Mucosa of gallbladder (tissue), 1 donor: Measurements from ENCODE around the gene UNC13A. TPM values are rescaled to one million over a fixed set of nuclear protein-coding genes. Genes with fewer than 3 reads are reported as not detected.

Experiments used
- DNase-seq: peaks from one replicate; pipeline ENCODE4 v3.0.0-alpha.2; 2020; ENCODE audit warnings: low spot score
- total RNA-seq: library from RNA; stranded (reverse); gene quantifications from one replicate; pipeline ENCODE4 v1.2.1, GENCODE V29; 2021
- donor health status: DM: no; HTN: no; CAD: no.

The UNC13A gene
- total RNA-seq, 1 donor from 2014 or later, result 0.78 TPM

DNA sequence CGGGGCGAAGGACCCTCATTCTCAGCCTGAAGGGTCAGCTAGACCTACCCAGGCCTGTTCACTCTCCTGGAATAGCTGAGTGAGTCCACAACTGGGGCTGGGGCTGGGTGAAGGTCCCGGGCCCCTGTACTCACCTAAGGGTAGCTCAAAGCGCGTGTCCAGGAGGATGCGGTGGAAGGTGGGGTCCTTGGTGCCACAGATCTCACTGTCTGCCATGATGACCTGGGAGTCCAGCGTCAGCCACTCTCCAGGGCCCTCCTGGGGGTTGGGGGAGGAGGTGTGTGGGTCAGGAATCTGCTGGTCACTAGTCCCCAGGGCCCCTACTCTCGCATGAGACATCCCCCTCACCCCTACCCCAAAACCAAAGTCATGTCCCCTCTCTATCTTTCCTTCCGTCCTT is 18.7 kb downstream of the UNC13A start:
- DNase-seq, result no peak

DNA sequence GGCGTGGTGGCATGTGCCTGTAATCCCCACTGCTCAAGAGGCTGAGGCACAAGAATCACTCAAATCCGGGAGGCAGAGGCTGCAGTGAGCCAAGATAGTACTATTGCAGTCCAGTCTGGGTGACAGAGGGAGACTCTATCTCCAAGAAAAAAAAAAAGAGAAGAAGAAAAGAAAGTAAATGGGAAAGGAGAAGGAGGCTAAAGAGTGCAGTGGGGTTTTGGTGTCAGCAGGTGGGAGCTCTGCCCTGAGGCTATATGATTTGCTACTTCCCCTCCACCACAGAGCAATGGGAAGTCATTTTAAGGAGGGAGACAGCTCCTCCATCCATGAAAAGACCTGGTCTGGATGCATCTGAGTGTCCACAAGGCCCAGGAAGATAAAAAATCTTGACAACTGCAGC is 23.1 kb downstream of the UNC13A start:
- no peak for DNase-seq

DNA sequence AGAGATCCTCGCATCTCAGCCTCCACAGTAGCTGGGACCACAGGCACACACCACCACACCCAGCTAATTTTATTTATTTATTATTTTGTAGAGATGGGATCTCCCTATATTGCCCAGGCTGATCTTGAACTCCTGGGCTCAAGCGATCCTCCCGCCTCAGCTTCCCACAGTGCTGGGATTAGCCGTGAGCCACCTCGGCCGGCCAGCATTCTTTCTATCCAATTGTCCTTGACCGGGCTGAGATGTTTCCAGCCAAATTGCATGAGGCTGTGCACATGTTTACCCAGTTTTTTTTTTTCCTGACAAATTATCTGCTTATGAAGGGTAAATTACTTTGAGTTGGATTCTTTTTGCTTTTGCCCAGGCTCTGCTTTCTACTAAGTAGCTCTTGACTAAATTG is 28.2 kb downstream of the UNC13A start:
- DNase-seq, result no peak

DNA sequence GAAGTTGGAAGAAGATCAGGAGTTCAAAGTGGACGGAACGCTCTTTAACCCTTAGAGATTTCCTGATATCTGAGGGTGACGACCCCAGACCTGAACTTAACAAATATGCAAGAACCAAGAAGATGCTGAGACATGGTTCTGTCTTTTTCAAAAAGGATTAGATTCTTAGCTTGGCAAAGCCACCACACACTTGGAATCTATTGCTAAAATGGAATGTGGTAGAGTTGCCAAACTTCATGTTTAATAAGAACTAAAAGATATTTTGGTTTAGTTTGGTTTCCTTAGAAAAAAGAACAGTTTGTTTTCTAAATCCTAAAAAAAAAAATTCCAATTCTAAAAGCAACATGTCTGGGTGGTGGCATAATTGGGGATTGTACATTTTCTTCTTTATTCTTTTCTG is 29.5 kb downstream of the UNC13A start:
- DNase-seq, result no peak

DNA sequence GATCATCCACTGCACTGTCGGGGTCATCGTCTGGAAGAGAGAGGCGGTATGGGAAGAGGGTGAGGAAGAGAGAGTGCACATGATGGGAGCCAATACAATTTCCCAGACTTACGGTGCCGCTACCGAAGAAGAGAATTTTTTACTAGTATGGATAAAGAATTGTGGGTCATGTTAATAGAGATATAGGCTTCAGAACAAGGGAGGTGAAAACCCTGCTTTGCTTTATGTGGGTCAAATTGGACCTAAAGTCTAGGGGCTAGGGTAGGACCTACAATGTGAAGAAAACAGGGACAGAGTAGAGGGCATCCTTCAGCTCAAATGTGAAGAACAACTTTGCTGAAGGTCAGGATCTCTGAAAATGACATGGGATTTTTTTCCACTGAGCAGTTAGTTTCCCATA is 29.9 kb downstream of the UNC13A start:
- DNase-seq, result no peak

DNA sequence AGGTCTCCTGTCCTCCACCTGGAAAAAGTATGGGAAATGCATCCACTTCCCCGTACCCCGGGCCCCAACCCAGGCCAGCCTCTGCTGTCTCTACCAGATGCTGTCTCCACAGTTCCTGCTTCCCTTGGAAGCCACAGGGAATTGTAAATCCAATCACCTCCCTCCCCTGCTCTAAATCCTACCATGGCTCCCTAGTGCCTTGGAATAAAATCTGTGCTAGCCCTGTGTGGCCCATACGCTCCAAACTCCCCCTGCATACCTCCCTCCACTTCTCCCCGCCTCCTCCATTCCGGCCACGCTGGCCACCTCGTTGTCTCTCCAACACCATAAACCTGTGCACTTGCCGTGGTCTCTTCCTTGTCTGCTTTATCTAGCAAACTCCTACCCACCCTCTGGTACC is 31.2 kb downstream of the UNC13A start:
- no peak for DNase-seq

DNA sequence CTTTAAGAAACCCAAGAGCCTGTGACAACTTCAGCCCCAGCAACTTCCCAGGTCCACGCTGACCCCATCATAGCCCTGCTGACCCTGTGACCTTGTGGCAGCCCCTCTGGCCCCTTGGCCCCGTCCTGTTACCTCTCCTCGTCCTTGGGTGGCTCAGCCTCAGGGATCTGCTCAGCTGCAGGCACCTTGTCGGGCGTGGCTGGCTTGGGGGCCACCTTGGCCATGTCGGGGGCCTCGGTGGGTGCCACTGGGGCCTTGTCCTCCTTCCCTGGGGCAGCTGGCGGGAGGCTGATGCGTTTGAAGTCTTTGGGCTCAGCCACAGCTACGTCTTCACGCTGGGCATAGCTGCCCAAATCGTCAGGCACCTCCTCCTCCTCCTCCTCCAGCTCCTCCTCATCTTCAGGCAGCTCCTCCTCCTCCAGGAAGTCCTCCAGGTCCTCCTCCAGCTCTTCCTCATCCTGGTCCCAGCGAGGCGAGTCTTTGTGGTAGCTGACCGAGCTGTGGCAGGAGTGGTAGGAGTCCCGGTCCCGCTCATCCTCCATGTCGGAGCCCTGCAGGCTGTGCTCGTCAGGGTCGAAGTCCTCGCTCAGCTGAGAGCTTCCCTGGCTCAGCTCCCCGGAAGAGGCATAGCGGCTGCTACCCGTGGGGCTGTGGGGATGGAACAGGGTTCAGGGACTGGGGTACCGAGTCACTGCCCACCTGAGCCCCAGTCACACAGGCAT is 32.2 kb downstream of the UNC13A start:
- DNase-seq, result no peak

DNA sequence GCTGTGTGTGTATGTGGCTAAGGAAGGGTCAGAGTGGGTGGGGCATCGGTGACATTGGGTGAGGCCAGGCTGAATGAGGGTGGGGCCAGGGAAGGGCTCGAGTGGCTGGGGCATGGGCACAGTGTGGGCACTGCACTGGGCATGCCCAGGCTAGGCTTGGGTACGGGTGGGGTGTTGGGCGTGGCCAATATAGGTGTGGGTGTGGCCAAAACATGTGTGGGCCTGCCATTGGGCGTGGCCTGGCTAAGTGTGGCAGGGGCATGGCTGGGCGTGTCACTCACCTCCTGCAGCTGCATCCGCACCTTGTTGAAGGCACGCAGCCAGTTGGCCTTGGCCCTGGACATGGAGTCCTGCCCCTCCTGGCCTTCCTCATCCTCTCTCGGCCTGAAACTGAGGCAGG is 33.2 kb downstream of the UNC13A start:
- no peak for DNase-seq

DNA sequence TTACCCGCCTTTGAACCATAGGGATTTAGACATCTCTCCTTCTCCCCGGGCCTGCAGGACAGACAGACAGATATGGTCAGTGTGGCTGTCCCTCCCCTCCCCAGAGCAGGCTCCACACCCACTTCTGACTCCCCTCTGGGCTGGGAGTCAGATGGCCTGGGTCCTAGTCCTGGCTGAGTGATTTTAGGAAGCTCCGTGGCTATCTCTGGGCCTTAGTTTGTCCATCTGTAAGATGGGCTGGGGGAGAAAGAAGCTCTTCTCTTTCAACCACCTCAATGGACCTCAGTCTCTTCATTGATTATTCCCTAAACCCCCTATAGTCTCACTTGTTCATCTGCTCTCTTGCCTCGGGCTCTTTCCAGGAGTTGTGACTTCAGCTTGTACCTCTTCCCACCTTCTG is 35.5 kb downstream of the UNC13A start:
- no peak for DNase-seq

DNA sequence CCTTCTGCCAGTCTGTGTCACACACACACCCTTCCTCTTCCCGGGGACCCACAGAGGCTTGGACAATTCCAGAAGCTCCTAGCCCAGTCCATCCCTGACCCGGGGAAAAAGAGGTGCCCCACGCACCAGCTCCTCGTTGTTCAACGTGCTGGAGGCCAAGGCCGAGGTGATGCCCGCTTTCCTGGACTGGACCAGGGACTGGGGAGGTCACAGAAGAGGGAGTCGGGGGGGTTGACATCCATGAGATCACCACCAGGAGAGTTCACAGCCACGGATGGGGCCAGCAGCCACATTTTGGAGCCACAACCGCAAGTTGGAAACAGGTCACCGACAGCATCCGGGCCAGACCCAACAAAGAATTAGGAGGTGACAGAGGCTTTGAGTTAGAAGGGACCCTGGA is 39.4 kb downstream of the UNC13A start:
- DNase-seq, result no peak

DNA sequence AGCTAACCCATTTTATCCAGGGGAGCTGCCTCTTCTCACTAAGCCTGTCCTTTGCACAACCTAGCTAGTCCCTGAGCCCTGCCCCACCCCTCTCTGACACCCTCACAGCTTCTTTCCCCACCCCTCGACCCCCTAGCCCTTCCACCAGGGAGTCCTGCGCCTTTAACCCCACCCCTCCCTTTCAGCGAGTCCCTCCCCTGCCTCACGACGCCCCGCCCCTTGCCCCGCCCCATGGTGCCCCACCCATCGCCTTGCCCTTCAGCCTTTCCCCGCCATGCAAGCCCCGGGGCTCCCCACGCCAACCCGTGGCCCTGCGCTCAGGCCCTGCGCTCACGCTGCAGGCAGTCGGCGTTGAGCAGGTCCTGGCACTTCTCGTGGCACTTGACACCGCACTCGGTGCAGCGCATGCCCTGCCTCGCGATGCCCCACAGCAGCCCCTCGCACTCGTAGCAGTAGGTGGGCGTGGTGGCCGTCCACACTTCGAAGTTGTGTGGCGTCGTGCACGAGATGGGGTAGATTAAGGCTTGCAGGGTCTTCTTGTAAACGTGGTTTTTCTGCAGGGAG is 40.0 kb downstream of the UNC13A start:
- DNase-seq, result no peak

DNA sequence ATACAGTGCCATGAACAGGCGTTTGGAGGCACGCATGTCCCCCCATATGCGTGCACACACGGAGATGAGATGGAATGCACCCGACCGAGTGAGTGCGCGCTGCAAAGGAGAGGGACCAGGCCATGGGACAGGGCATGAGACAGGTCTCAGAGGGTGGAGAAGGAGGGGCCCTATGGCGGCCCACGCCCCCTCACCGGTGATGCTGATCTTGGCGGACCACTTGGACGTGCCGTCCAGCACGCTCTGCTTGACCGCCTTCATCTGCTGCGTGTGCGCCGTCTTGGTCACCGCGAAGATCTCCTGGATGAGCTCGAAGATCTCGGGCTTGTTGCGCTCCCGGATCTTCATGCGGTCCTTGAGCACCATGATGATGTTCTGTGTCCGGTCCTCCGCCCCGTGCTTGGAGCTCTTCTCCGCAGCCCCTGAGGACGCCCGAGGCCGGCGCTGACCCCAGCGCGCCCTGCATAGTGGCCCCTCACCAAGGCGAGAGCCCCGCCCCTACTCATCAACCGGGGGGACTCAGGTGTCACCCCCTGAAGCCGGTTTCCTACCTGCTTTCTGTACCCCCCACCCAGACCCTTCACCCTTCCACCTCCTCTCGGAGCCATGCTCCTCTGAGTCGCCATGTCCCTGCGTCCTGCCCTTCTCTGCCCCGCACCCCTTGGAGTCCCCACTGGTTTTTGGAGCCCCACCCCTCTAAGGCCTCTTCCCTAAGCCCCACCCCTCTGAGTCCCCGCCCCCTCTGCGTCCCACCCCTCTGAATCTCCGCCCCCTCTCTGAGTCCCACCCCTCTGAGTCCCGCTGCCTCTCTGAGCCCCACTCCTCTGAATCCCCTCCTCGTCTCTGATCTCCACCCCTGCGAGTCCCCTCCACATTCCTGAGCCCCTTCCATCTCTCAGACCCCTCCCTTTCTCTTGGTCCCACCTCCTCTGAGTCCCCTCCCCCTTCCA is 40.8 kb downstream of the UNC13A start:
- DNase-seq, result no peak

DNA sequence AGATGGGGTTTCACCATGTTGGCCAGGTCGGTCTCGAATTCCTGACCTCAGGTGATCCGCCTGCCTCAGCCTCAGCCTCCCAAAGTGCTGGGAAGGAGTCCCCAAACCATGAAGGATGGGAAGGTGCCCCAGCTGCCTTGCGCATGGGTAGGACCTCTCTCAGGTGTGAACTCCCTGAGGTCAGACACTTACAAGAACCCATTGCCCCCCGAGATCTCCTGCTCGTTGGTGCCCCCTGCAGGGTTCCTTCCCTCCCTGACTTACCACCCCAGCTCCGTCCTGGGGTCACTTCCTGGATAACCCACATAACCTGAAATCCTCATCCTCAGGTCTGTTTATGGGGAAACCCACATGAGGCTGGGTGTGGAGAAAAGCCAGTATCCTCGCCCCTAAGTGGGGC is 41.7 kb downstream of the UNC13A start:
- no peak for DNase-seq

DNA sequence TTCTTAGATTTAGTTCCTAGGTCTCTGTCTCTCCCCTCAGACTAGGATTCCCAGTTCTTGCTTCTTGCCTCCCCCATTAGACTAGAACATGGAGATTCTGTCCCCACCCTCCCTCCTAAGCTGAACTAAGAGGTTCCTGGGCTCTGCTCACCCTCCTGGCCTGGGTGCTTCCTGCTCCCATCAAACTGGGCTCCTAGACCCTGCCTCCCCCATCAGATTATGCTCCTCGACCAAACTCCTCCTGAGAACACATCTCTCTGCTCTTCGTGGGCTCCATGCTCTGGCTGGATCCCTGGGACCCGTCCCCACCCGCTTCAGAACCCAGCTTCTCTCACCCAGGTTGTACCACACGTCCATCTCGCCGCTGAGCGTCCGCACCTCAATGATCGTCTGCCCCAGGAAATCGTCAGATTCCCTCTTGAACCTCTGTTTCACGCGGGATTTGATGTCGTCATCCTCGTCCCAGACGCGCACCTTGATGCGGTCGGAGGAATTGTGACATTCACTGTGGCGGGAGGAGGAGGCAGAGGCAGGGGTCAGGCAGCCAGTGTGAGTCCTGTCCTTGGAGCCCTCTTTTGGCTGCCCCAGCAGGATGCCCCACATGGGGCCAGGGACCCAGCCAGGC is 42.7 kb downstream of the UNC13A start:
- no peak for DNase-seq

DNA sequence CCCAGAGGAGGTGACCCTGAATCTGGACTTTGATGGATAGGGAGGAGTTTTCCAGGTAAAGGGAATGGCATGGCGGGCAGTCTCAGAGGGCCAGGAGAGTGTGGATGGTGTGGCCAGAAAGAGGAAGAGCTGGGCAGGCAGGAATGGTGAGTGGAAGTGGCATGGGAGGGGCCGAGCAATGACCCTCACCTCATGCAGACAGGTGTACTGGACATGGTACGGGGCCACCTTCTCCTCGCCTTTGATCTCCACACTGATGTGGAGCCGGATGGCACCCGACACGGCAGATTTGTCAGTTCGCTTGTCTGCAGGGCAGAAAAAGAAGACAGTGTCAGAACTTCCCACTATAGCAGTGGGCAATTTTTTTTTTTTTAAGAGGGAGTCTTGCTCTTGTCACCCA is 45.5 kb downstream of the UNC13A start:
- no peak for DNase-seq

DNA sequence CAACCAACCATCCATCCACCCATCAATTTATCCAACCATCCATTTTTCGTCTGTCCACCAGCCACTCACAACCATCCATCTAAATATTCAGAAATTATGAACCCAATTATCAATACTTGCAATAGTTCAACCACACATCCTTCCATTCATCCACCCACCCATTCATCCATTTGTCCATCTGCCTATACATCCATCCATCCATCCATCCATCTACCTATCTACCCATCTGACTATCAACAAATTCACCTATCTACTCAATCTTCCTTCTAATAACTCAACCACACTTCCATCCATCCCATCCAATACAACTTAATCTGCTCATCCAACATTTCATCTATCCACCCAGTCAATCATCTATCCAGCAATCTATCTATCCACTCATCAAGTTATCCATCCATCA is 46.3 kb downstream of the UNC13A start:
- no peak for DNase-seq

DNA sequence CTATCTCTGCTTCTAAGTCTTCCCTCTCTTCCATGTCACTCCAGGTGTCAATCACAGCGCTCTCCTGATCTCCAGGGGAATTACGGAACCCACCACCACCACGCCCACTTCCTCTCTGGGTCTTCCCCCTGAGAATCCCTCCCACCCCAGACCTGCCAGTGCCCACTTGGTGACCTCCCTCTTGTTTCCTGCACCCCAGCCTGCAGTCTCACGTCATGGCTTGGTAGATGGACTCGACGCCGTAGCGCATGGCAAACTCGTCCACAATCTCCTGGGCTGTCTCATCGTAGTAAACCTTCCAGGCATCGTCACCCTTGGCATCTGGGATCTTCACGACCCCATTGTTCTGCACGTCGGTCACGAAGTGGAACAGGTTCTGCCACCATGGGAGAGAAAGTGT is 47.0 kb downstream of the UNC13A start:
- DNase-seq, result no peak

DNA sequence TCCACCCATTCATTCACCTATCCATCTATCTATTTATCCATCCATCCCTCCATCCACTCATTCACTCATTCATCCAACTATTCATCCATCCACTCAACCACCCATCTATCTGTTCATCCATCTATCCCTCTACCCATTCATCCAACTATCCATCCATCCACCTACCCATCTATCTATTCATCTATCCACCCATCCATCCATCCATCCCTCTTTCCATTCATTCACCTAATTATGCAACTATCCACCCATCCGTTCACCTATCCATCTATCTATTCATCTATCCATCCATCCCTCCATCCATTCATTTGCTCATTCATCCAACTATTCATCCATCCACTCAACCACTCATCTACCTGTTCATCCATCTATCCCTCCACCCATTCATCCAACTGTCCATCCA is 54.5 kb downstream of the UNC13A start:
- DNase-seq, result no peak

DNA sequence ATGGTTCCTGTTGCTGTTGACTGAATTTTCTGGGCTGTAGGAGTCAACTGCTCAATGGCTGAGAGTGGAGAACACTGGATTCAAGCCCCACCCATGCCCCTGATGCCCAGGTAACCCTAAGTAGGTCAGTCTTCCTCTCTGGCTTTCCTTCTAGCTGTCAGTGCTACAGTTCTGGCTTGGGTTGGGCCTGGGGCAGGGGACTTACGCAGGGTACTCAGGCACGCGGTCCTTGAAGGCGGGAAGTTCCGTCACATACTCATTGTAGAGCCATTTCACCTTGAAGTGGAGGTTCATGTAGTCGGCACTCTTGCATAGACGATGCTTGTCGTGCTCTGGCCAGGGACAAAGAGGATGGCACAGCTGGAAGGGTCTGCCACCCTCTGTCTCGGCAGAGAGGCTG is 55.6 kb downstream of the UNC13A start:
- no peak for DNase-seq

DNA sequence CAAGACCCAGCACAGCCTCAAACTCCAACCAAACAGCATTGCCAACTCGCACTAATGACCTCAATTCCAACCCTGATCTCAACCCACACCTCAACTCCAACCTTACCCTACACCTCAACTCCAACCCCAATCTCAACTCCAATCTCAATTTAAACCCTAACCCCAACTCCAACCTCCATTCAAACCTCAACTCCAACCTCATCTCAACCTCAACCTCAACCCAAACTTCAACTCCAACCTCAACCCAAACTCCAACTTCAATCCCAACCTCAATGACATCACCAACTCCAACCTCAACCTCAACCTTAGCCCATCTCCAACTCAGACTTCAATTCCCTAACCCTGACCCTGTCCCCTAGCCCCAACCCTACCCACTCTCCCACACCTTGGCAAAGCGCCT is 58.4 kb downstream of the UNC13A start:
- no peak for DNase-seq

DNA sequence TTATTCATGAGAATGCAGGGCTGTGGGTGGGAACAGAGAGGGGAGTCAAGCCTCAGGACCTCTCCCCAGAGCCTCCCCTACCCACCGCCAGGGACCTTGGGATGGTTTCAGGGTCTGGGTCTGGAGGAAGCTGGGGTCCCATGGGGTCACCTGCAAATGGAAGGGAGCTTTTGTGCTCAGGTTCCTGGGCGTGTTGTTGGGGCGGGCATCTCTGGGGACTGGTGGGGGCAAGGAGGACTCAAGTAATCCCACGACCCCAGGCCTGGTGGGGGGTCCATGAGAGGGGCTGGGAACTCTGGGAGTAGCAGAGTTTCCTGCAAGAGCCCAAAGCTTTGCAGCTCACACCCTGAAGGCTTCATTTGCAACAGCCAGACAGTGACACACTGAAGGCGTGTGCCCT is 60.2 kb downstream of the UNC13A start:
- no peak for DNase-seq

DNA sequence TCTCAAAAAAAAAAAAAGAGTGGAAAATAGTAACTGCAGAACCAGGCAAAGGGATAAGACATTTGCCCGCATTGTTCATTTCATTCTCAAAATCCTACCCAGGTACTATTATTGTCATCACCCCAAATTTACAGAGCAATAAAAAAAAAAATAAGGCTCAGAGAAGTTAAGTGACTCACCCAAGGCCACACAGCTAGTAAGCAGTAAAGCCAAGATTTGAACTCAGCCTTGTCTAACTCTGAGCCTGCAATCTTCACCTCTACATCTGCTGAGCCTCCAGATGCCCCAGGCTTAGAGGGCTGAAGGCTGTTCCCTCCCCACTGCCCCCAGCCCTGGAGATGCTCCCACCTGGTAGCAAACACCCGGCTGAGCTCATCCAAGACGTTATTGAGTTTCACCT is 61.0 kb downstream of the UNC13A start:
- no peak for DNase-seq
